ENCODE results near the gene MAN2C1. TPM values are rescaled to one million over a fixed set of nuclear protein-coding genes. Genes with fewer than 3 reads are reported as not detected.

MAN2C1 gene
- total RNA-seq, 1 experiment from 2014 or later: 148 TPM

- no peak for TF ChIP-seq ARID4B (CRISPR knock-in tag; IDR thresholded peaks at IDR 0.05; ENCODE audit: borderline replicate concordance)
Measured at GRCh38 chr15:75358771-75359536, 9.5 kb downstream of the MAN2C1 start (continued).

- Mint-ChIP-seq H3K27ac (no peak overlapping the region), H3K4me1 (no peaks in the 10 kb centered on the region), H3K36me3 (peaks cover 10% of the 10 kb centered on the region), H3K4me3 (no peak overlapping the region), H3K27me3 (ENCODE audit: low read depth) (no peaks in the 10 kb centered on the region), H3K9me3 (no peaks in the 10 kb centered on the region)
- ChIA-PET CTCF (no interaction called here), POLR2A (no interaction called here)
- DNase-seq (ENCODE audit: low spot score): no peak
- ATAC-seq: no peak
- TF ChIP-seq STAT6 (CRISPR knock-in tag; conservative IDR thresholded peaks at IDR 0.05; ENCODE audit: low read depth) (no peak), PREB (CRISPR knock-in tag; IDR thresholded peaks at IDR 0.05; ENCODE audit: borderline replicate concordance) (no peak), CDX4 (CRISPR knock-in tag; IDR thresholded peaks at IDR 0.05; ENCODE audit: borderline replicate concordance) (no peak), ELF4 (CRISPR knock-in tag; IDR thresholded peaks at IDR 0.05; ENCODE audit: low read depth) (no peak), RELA (CRISPR knock-in tag; IDR thresholded peaks at IDR 0.05; ENCODE audit: borderline replicate concordance) (no peak), TP53 (CRISPR knock-in tag; IDR thresholded peaks at IDR 0.05) (no peak), NR2C2 (CRISPR knock-in tag; IDR thresholded peaks at IDR 0.05) (no peak)
Measured at GRCh38 chr15:75357976-75358673, 10.3 kb downstream of the MAN2C1 start.

- peaks cover 10% of the 10 kb centered on the region for H3K36me3 Mint-ChIP-seq
- CTCF ChIA-PET: interaction anchor here (0.6 to 1.3 kb wide), 2 partner anchors 11 to 313 kb away, joined by 3 to 4 read pairs; no protein-coding TSS in a partner anchor
- no peak for DNase-seq (ENCODE audit: low spot score)
- H3K9me3 Mint-ChIP-seq: no peaks in the 10 kb centered on the region
- ATAC-seq: no peak
- H3K4me1 Mint-ChIP-seq: no peaks in the 10 kb centered on the region
- POLR2A ChIA-PET: interaction anchor here (1.2 kb wide), 1 partner anchor 291 kb away, joined by 3 read pairs; the partner anchor contains the start of gene SNX33
- no peak overlapping the region for H3K4me3 Mint-ChIP-seq
- H3K27me3 Mint-ChIP-seq (ENCODE audit: low read depth): no peaks in the 10 kb centered on the region
- H3K27ac Mint-ChIP-seq: no peak overlapping the region
- no peak for TF ChIP-seq SP1 (CRISPR knock-in tag; conservative IDR thresholded peaks at IDR 0.05)
- TF ChIP-seq MXD4 (CRISPR knock-in tag; IDR thresholded peaks at IDR 0.05; ENCODE audit: borderline replicate concordance): no peak
- no peak for TF ChIP-seq MYBL2 (CRISPR knock-in tag; IDR thresholded peaks at IDR 0.05)
- no peak for TF ChIP-seq TEAD1 (CRISPR knock-in tag; IDR thresholded peaks at IDR 0.05)
- no peak for TF ChIP-seq ZBTB43 (CRISPR knock-in tag; IDR thresholded peaks at IDR 0.05)
- TF ChIP-seq E2F4 (CRISPR knock-in tag; IDR thresholded peaks at IDR 0.05; ENCODE audit: borderline replicate concordance, low read depth): no peak
- no peak for TF ChIP-seq ZNF138 (CRISPR knock-in tag; conservative IDR thresholded peaks at IDR 0.05)
- no peak for TF ChIP-seq RORB (CRISPR knock-in tag; IDR thresholded peaks at IDR 0.05)
Measured at GRCh38 chr15:75356517-75356916, 11.9 kb downstream of the MAN2C1 start.
